GM12892 (cell line): ENCODE results near the gene TMEM269.
"Not testable (repeated sequence)": the region's sequence is repeated elsewhere in the genome, so short reads cannot be mapped to it uniquely, and the experiment has no call there.

Source experiments
- POLR2A ChIP-seq: IDR thresholded peaks from 2 replicates; pipeline ENCODE4 v1.6.1; 2011; ENCODE audit warnings: low read depth, low read length, control low read depth
- TAF1 ChIP-seq: IDR thresholded peaks from 2 replicates; pipeline ENCODE4 v1.6.1; 2011; ENCODE audit warnings: low read depth, mild to moderate bottlenecking, control low read depth, low read length, borderline replicate concordance

DNA sequence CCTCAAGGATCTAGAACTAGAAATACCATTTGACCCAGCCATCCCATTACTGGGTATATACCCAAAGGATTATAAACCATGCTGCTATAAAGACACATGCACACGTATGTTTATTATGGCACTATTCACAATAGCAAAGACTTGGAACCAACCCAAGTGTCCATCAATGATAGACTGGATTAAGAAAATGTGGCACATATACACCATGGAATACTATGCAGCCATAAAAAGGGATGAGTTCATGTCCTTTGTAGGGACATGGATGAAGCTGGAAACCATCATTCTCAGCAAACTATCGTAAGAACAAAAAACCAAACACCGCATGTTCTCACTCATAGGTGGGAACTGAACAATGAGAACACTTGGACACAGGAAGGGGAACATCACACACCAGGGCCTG, 30.0 kb downstream of the TMEM269 start:
- not testable (repeated sequence) for TF ChIP-seq POLR2A, TAF1
